D721Med (cell line): ENCODE data around the gene LGR6.
"Not testable (repeated sequence)": the region's sequence is repeated elsewhere in the genome, so short reads cannot be mapped to it uniquely, and the experiment has no call there.

Experiments used
- DNase-seq: peaks from one replicate; pipeline ENCODE4 v3.0.0; 2011; ENCODE audit warnings: low spot score; ENCODE audit not compliant: insufficient read length
- FAIRE-seq: peaks from 2 replicates; lab custom pipeline; 2011; peaks lifted over from hg19 to GRCh38; lab: Jason Lieb, UNC
- TF ChIP-seq, protein P1 (sequence below): IDR thresholded peaks from 2 replicates; pipeline ENCODE4 v1.5.1; 2012; ENCODE audit warnings: mild to moderate bottlenecking, control low read depth; ENCODE audit not compliant: insufficient read depth; ENCODE audit errors: missing control alignments

Gene LGR6

DNA sequence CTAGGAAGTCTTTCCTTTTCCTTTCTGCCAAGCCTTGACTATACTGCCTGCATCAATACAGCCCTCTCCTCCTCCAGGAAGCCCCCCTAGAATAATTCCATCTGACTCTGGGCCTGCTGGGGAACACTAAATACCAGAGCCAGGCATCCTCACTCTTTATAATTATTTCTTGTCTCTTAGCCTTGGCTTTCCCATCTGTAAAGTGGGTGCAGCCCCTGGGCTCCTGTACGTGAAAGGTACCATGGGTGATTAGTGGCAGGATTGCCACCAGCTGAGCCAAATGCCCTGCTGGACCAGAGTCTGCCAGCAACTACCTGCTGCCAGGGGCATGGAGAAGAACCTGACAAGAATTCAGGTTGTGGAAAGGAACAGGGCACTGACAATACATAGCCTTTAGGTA lies 58.7 kb downstream of the LGR6 start:
- FAIRE-seq = no peak
- DNase-seq = no peak
- TF ChIP-seq, protein P1, sequence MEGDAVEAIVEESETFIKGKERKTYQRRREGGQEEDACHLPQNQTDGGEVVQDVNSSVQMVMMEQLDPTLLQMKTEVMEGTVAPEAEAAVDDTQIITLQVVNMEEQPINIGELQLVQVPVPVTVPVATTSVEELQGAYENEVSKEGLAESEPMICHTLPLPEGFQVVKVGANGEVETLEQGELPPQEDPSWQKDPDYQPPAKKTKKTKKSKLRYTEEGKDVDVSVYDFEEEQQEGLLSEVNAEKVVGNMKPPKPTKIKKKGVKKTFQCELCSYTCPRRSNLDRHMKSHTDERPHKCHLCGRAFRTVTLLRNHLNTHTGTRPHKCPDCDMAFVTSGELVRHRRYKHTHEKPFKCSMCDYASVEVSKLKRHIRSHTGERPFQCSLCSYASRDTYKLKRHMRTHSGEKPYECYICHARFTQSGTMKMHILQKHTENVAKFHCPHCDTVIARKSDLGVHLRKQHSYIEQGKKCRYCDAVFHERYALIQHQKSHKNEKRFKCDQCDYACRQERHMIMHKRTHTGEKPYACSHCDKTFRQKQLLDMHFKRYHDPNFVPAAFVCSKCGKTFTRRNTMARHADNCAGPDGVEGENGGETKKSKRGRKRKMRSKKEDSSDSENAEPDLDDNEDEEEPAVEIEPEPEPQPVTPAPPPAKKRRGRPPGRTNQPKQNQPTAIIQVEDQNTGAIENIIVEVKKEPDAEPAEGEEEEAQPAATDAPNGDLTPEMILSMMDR = no peak

DNA sequence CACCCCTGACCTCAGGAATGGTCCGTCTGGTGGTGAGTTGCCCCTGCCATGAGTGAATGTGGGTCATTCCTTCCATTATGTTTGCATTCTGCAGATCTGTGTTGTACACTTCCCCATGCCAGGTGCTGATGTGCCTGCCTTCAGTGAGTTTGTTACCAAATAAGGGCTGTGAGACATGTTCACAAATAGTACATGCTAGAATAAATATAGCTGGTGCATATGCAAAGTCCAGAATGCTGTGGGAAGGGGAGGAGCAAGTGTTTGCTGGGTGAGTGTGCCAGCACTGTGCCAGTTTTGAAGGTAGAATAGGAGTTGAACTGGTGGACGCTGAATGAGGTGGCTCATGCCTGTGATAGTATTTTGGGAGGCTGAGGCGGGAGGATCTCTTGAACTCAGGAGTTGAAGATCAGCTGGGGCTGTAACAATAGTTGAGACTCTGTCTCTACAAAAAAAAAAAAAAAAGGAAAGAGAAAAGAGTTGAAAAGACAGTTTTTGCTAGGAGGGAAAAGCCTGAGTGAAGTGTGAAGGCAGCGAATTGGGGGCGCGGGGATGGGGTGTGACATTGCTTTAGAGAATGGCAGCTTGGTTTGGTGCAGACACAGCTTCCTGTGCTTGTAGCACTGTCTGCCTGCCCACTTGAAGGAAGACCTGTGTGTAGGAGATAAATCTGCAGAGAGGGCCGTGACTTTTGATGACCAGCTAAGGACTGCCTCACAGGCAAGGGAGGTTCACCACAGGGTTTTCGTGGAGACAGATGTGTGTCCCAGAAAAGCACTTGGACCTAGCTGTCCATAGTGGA lies 61.1 kb downstream of the LGR6 start:
- TF ChIP-seq, protein P1 = no peak
- FAIRE-seq (no peak), DNase-seq (no peak)

DNA sequence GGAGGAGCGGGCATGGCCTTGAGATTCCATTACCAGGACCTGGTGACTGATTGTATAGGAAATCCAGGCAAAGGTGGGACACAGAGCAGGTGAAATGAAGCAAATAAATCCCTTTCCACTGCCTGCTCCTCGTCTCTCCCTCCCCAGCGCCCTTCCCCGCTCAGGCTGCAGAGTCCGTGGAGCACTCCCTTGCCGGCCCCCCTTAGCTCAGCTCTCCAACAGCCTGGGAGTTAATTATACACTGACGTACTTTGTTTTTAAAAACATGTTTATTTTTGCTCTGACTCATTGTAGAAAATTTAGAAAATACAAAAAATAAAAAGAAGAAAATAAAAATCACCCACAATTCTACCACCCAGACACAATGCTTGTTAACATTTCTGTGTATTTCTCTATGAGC lies 61.7 kb downstream of the LGR6 start:
- no peak for FAIRE-seq
- TF ChIP-seq, protein P1 = no peak
- no peak for DNase-seq

DNA sequence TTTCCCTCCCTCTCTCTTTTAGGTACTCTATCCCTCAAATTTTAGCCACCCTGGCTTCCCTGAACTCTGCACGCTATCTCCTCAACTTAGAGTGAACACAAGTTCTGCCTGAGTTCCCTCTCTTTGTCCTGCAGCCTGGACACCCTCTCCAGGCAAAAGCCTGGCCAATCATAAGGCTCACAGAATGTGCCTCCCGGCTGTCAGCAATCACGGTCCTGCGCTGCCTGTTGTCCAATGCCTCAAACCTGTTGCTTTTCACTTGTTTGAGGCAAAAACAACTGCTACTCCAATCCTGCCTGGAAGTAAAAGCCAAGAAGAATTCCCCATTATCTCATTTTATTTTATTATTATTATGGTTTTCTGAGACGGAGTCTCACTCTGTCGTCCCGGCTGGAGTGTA lies 66.1 kb downstream of the LGR6 start:
- DNase-seq (no peak), FAIRE-seq (no peak)
- TF ChIP-seq, protein P1 = no peak

DNA sequence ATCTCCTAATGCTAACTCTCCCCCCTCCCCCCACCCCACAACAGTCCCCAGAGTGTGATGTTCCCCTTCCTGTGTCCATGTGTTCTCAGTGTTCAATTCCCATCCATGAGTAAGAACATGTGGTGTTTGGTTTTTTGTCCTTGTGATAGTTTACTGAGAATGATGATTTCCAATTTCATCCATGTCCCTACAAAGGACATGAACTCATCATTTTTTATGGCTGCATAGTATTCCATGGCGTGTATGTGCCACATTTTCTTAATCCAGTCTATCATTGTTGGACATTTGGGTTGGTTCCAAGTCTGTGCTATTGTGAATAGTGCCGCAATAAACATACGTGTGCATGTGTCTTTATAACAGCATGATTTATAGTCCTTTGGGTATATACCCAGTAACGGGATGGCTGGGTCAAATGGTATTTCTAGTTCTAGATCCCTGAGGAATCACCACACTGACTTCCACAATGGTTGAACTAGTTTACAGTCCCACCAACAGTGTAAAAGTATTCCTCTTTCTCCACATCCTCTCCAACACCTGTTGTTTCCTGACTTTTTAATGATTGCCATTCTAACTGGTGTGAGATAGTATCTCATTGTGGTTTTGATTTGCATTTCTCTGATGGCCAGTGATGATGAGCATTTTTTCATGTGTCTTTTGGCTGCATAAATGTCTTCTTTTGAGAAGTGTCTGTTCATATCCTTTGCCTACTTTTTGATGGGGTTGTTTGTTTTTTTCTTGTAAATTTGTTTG lies 67.8 kb downstream of the LGR6 start:
- not testable (repeated sequence) for FAIRE-seq, DNase-seq

DNA sequence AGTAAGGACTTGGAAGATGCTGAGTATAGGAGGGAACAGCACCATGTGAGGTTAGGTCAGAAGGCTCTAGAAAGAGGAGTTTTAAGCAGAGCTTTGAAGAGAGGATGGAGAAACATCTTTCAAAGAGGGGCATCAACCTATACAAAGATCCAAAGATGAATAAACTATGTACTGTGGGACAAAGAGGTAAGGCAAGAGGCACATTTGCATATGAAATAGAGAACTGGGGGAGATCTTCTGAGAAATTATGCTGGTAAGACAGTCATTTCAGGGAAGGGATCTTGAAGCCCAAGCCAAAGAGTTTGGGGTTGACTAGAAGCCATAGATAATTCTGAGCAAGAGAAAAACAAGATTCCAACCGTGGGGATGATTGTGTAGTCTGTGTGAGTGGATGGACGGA lies 70.0 kb downstream of the LGR6 start:
- FAIRE-seq (no peak), DNase-seq (no peak)
- TF ChIP-seq, protein P1 = no peak

DNA sequence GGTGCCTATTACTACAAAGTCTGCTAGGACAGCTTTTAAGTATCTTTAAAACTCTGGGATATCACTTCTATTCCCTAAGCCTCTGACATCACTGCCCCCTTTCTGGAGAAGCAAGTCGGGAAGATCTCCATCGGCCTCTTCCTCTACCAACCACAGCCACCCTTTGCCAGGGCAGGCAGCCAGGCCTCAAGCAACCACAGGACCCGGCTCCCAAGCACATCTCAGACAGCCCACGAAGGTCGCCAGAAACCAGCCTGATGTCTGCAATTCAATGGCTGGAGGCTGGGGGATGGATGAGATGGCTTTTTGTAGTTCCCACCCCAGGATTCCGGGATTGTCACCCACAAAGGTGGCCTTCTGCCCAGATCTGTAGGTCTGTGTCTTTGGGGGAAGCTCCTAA lies 70.7 kb downstream of the LGR6 start:
- no peak for DNase-seq
- FAIRE-seq = no peak
- TF ChIP-seq, protein P1 = no peak
